Glomerular endothelial cell (primary cell): ENCODE data around the gene KLHL33. TPM values are rescaled to one million over a fixed set of nuclear protein-coding genes. Genes with fewer than 3 reads are reported as not detected.
A peak's percentile ranks its signal among the peaks of the same experiment; 100 is the strongest.

Experiments used
- DNase-seq: peaks from one replicate; pipeline ENCODE4 v3.0.0-alpha.2; 2011; ENCODE audit warnings: low read depth, low spot score; ENCODE audit errors: extremely low read depth
- total RNA-seq: library from RNA; depleted of rRNA; stranded (reverse); fragments of >200 nt; gene quantifications from 2 replicates; pipeline ENCODE4 v1.2.3, GENCODE V29; 2015

Gene KLHL33, protein sequence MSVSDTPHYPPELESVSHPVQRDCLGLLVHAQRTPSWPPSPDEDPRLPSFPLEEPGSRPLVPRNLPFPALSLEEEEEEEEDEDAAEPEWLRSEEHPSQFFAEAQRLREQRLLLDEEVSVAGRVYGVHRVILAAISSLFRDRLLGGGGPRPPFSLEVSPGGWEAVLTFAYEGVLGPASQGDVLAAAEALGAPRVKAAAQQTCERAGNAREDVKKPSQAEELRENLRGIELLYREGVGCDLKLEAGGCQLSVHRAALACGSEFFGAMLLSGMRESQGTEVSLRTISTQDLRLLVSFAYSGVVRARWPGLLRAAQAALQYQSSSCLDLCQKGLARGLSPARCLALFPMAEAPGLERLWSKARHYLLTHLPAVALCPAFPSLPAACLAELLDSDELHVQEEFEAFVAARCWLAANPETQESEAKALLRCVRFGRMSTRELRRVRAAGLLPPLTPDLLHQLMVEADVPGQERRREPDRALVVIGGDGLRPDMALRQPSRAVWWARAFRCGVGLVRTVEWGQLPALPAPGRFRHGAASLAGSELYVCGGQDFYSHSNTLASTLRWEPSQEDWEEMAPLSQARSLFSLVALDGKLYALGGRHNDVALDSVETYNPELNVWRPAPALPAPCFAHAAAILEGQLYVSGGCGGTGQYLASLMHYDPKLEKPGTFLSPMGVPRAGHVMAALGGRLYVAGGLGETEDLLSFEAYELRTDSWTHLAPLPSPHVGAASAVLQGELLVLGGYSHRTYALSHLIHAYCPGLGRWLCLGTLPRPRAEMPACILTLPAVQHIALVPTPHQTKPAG
- total RNA-seq: not detected in 2 replicates

DNA sequence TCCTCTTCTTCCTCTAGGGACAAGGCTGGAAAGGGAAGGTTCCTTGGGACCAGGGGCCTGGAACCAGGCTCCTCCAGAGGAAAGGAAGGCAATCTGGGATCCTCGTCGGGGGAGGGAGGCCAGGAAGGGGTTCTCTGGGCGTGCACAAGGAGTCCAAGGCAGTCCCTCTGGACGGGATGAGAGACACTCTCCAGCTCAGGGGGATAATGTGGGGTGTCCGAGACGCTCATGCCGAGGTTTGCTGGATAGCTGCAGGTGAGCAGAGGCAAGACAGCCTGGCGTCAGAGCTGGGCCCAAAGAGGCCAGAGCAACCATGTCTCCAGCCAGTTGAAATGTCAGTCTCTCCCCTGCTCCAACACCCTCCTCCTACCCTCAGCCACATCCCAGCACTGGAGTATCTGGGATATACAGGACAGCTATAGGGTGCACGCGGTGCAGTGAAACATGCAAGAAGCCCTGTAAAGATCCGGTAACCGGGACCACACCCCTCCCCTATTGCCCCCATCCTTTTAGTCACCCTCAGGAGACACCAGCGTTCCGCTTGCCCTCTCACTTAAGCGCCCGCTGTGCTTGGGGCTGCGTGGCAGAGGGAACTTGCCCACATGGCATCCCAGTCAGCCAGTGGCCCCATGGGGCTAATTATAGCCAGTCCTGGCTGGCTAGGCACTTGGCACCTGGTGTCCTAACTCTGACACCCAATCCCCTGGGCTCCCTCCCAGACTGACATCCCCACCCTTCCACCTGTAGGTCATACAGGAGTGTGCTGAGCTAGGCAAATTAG is at the start of gene KLHL33:
Gene KLHL33, minus strand, starts transcription at position 585 of the 781 bp plus-strand sequence. Its CDS starts 355 bp downstream, at position 230.
- no peak for DNase-seq

DNA sequence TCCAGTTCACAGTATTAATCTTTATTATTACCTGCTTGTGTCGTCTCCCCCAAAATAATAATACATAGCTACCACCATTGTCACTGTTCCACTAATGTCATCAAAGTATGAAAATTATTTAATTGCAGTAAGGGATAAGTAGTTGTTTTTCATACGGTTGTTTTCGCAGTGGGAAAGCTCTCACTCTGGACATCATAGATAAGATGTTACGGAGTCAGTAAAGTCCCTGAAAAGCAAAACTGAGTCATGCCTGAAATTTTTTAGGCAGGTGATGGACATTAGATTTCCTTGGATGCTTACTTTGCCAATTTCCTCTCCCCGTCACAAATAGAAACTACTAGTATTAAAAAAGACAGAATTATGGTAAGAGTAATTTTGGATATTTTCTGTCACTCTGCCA is 46.4 kb upstream of the KLHL33 start:
- DNase-seq: no peak

DNA sequence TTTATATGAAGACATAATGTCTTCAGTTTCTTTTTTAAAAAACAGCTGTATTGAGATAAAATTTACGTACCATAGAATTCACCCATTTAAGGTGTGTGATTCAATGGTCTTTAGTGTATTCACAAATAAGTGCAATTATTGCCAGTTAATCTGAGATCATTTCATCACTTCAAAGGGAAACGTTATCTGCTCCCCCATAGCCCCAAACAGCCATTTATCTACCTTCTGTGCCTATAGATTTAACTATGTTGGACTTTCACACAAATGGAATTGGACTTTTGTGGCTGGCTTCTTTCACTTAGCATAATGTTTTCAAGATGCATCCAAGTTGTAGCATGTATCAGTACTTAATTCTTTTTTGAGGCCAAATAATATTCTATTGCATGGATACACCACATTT is 42.9 kb upstream of the KLHL33 start:
- no peak for DNase-seq

DNA sequence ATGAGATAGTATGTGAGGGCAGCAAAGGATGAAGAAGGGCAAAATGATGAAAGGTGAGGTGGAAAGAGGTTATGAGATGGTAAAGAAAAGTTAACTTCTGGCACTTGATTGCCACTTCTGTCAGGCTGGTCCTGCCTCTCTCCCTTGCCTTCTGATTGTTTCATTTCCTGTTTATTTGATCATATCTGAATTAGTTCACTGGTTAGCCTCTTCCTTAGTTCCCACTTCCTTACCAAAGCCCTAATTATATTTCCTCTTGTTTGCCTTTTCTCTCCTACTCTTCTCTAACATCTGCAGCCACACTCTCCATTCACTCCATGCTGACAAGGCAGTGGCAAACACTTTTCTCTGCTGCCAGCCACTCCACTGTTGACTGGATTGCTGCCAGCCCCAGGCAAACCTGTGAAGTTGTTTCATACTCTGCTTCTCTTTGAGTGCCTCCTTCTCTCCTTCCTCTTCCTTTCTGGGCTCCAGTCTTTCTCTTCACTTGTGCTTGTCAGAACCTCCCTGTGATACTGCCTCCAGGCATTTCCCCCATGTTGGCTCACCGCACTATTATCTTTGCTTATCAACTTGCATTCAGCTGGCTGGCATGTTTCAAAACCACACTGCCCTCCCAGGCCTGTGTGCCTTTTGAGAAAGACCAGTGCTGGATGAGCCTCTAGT is 41.4 kb upstream of the KLHL33 start:
- no peak for DNase-seq

DNA sequence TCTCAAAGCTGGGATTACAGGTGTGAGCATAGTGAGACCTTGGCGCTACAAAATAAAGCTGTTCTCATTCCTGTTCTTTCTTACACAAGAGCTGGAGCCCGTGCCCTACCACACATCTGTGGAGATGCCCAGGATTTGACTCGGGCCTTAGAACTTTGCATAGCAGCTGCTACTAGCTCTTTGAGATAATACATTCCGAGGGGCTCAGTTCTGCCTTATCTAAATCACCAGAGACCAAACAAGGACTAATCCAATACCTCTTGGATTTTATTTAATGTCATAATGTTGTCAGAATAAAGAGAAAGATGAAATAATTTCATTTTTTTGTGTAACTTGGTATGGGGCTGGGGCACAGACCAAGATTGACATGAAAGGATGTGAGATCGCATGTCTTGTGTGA is 40.8 kb upstream of the KLHL33 start:
- no peak for DNase-seq

DNA sequence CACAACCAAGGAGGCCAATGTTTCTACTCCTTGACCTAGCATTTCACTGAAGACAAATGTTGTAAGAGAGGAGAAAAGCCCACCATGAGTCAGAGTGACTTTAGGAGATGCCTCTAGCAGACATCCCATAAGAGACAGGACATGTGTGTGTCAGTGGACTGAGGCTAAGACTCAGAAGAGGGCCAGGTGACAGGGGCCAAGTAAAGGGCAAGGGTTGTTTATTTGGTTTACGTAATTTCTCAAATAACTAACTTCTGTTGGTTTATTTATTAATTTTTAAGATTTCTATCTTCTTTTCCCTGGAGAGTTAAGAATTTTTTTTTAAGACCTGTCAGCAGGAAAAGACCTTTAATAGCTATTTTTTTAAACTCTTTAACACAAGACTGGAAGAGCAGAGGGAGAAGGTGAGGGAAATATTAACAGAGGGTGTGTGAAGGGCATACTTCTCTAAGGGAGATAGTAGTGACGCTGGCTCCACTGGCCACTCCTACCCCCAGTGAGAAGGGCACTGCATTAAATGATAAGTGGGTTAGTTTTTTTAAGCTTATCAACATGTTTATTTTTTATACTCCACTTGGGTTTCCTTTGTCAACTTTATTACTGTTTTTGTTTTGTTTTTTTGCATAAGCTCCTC is 36.7 kb upstream of the KLHL33 start:
- no peak for DNase-seq

DNA sequence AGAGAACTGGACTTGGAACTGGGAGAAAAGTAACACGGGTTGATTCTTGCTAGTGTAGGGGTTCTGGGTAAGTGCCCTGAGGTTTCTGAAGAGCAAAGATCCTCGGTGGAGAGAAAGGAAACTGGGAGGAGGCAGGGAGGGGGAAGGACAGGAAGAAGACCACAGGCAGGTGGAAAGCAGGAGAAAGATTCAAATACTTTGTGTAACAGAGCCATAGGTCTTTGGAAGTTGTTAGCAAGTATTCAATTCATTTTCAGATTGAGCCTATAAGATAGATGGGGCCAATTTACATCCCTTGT is 34.6 kb upstream of the KLHL33 start:
- no peak for DNase-seq

DNA sequence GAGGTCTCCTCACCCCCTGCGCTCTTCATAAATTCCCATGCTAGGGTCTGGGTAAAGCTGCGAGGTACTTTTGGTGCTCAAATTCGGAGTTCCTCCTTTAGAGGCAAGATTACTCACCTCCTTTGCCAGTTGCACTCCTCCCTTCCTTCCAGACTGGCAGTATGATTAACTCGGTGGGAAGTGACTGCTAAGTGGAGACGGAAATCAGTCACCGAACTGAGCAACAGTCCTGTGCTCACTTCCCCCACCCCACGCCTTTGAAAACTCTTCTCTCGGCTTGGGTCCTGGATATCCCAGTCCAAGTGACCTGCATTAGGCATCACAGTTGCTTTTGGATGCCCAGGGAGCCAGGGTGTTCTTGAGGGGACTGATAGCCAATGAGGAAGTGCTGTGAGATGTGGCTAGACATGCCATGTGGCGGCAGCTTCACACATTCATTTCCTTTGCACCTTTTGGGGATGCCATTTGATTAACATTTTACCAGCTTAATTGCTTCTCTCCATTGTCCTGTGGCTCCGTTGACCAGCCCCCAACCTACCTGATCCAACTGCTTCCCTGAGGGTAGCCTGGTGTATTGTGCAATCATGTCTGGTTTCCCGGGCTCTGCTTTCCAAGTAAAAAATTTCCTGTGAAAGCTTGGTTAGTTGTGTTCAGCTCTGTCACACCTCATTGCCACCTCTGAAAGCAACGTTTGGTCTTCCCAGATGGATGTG is 34.1 kb upstream of the KLHL33 start:
- DNase-seq: no peak

DNA sequence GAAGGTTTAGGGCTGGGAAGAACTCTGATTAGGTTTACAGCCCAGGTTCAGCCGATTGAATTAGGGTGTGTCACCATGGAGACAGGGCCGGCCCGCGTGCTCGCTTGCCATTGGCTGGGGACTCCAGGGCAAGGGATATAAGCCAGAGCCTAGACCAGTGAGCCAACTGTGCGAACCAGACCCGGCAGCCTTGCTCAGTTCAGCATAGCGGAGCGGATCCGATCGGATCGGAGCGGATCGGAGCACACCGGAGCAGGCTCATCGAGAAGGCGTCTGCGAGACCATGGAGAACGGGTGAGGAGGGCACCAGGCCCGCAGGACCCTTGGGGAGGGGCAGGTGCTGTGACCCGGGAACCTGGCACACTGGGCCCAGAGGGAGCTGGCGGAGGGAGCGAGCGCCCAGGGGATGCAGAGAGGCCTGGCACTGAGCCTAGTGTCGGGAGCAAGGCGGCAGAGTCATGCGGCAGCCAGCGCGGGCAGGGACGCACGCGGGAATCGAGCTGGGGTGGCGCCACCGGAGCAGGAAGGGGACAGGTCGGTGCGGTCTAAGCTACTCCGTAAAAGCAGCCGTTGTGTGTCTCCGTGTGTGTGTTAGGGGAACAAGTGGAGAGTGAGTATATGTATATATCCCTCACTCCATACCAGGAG is 33.4 kb upstream of the KLHL33 start, which contains the start of gene PNP:
Gene PNP, plus strand, starts transcription at position 165 of the 648 bp plus-strand sequence. Its CDS starts 119 bp downstream, at position 284.
- no peak for DNase-seq

DNA sequence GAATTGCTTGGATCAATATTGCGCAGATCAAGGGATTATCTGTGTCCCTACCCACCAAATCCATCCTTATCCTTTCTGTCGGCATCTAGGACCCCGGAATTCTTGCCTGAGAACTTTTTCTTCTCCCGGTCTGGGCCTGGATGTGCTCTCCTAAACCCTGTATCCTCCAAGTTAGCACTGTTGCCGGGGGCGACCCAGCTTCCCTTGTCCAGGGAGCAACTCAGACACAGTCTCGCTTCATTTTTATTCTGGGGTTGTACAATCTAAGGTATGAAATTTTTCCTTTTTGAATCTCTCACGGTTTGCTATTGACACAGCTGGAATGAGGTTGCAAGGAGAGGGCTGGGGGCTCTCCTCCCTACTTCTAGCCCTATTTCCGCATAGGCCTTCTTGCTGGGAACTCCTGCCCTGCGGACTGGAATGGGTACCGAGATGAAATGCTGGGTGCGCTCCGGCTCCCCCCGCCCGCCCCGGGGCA is 32.8 kb upstream of the KLHL33 start:
- no peak for DNase-seq

DNA sequence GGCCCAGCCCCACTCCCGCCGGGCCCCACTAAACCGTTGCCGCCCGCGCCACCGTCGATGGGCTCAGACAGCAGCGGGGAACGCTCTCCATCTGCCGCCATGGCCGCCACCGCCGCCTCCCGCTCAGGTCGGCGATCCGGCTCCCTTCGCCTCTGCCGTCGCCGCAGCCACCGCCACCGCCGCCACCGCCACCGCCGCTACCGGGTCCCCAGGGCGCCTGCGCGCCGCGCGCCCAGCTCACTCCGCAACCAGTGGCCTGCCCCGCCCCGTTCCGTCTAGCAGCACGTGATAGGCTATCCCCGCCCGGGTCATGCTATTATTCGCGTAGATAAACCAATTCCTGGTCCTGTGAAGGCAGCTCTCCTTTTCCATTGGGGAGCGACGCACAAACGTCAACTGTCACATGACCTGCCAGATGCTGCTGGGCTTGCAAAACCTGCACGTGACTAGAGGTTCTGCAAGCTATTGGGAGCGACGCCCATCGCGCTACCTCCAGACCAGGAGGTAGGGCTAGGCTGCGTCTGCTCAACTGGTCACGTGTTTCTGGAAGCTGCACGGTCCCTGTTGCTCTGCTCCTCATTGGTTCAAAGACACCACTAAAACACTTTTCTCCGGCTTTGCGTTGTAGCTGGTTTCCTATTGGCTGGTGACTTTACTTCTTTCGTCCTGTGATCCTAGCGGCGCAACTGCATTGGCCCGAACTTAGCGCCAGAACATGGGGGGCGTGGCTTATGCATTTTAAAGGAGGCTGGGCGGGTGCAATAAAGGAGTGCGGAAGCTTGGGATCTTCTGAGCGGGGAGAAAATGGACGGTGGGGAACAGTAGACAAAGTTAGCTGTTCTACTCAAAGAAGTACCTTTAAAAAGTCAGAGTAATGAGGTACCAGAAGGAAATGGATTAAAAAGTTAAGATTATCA is 25.5 kb upstream of the KLHL33 start, which contains the start of gene PIP4P1:
Gene PIP4P1, minus strand, starts transcription at position 210 of the 917 bp plus-strand sequence. Its CDS starts 109 bp downstream, at position 101.
- DNase-seq: peak; percentile 99

DNA sequence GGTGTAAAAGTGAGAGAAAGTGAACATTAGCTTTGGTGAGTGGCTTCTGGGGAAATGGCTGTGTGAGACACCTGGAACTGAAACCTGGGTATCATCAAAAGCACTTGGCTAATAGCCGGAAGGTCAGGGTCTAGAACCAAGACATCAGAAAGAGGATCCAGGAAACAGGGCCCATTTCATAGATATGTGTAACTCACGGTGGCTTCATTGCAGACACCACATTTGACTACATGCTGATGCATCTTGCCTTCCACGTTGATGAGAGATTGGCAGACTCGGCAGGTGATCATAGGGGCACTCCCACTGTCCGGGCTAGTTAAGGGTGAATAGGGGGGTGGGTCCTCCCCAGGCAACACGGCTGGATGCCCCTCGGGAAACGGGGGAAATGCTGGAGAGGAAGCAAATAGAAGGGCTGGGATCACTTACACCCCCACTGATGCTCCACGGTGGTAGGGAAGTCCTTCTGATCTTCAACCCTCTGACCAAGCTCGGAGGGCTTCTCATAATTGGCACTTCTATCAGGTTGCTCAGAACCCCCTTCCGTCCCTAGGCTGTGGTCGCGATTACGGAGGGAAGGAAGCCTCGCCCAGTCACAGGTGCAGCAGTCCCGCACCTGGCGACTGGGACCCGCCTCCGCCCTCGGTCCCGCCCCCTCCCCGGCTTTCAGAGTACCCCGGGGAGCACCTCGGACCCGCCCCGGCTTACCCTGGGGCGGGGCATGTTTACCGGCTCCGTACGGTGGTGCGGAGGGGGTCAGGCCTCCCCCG is 24.7 kb upstream of the KLHL33 start:
- DNase-seq: no peak

DNA sequence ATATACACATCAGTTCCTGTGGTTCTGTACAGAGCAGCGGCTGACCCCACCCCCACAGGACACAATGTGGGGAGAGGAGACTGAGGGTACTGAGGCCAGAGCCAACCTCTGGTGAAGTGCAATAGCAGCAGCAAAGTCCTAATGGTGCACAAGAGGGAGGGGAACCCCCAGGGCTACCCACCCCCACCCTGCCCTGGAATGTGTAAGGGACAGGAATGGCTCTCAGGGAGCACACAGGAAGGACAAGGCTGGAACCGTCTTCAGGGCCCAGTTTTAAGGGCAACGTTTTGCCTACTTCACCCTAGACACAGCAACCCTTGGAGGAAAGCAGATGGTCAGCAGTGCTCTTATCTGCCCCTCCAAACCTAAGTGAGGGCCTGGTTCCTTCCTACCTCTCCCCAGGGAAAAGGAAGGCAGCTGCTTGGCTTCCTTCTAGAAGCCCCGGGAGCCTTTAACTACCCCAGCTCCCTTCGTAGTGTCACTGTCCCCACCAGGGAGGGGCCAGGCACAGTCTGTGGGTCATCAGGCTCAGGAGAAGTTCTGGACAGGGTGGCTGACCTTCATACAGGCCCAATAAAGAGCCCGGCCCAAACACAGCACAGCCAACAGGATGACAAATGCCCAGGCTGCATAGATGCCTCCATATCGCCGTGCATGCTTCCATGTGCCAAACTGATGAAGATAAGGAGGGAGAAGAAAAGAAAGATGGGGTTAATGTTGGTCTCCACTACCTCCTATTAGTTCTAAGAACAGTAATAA is 22.2 kb upstream of the KLHL33 start:
- no peak for DNase-seq

DNA sequence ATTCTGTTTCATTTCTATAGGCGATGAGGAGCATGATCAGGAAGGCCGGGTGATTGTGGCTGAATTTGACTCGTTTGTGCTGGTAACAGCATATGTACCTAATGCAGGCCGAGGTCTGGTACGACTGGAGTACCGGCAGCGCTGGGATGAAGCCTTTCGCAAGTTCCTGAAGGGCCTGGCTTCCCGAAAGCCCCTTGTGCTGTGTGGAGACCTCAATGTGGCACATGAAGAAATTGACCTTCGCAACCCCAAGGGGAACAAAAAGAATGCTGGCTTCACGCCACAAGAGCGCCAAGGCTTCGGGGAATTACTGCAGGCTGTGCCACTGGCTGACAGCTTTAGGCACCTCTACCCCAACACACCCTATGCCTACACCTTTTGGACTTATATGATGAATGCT is 21.0 kb upstream of the KLHL33 start:
- no peak for DNase-seq

DNA sequence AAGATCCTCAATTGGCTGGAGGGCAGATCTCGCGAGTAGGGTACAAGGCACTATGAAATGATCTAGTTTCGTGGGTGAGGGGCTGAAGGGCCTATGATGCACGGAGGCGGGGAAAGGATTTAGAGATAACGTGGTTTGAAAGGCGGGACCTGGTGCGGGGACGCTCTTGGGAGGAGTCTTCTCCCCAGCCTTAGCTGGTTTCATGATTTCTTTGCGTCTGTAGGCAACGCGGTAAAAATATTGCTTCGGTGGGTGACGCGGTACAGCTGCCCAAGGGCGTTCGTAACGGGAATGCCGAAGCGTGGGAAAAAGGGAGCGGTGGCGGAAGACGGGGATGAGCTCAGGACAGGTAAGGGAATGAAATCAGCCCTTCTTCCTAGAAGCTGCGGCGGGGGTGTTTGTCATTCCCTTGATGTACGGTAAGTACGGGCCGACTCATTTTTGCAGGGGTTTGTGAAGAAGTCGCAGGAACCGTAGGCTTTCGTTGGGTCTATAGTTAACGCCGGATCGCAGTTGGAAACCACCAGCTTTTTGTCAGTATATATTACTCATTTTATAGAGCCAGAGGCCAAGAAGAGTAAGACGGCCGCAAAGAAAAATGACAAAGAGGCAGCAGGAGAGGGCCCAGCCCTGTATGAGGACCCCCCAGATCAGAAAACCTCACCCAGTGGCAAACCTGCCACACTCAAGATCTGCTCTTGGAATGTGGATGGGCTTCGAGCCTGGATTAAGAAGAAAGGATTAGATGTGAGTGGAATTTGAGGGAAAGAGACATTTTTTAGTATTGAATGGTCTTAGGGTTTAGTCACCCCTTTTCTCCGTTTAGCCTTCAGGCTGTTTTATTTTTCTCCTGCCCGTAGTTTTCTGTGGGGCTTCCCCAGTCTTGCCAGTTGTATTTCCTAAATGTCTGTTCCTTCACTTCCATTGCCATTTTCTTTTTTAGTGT is 19.7 kb upstream of the KLHL33 start:
- peak; percentile 66 for DNase-seq
